GM12878 (cell line): Measurements from ENCODE around the gene PDSS2. TPM values are rescaled to one million over a fixed set of nuclear protein-coding genes. Genes with fewer than 3 reads are reported as not detected.

ENCODE experiments used
- ATAC-seq: fragments of 200-7000 bp; cut with Tn5 transposase; 3 replicates; pipeline ENCODE4 v1.9.1; 2020; ENCODE audit warnings: mild to moderate bottlenecking, moderate library complexity
- BruUV-seq: library from RNA; stranded (reverse); fragments of 400-500 nt; replicated peaks from 2 replicates; lab custom pipeline; 2021; lab: Mats Ljungman, UMichigan
- CTCF ChIA-PET: fragments of 300-600 bp; sonication (Branson Sonifier 250); formaldehyde crosslinking; extraction: SDS; loops from one replicate; lab custom pipeline; 2021; ENCODE audit warnings: inconsistent platforms; lab: Yijun Ruan, JAX
- POLR2A ChIA-PET: fragments of 350-600 bp; formaldehyde crosslinking; extraction: SDS; loops from one replicate; lab custom pipeline; 2021; ENCODE audit warnings: inconsistent platforms; lab: Charles Lee
- RAD21 ChIA-PET: fragments of 300-600 bp; sonication (Branson Sonifier 250); formaldehyde crosslinking; loops from one replicate; lab custom pipeline; 2023; ENCODE audit warnings: antibody characterized with exemption; ENCODE audit not compliant: unreplicated experiment; lab: Charles Lee
- SMC1A ChIA-PET: fragments of 300-600 bp; sonication (Branson Sonifier 250); formaldehyde crosslinking; loops from one replicate; lab custom pipeline; 2023; ENCODE audit not compliant: unreplicated experiment, uncharacterized antibody; lab: Charles Lee
- DNase-seq: peaks from one replicate; pipeline ENCODE4 v3.0.0-alpha.2; 2011; ENCODE audit warnings: low read depth, low spot score
- FAIRE-seq: peaks from 3 replicates; lab custom pipeline; 2011; peaks lifted over from hg19 to GRCh38; lab: Jason Lieb, UNC
- H2AFZ ChIP-seq: 2 replicates; pipeline ENCODE4 v1.6.0; 2011; ENCODE audit warnings: low read depth, low read length, control low read depth; ENCODE audit not compliant: control insufficient read depth
- H3K27ac ChIP-seq: 2 replicates; pipeline ENCODE4 v1.5.1; 2011; ENCODE audit warnings: control low read depth; ENCODE audit not compliant: control insufficient read depth, insufficient read depth
- H3K27me3 ChIP-seq, 2 experiments: replicated peaks in 1 of 2; 2 replicates each; pipeline versions ENCODE4 v1.6.0 to v1.6.1; 2011; ENCODE audit warnings: low read length in 1 of 2; ENCODE audit not compliant: control insufficient read depth in 2 of 2, insufficient read depth in 2 of 2
- H3K36me3 ChIP-seq, 2 experiments: 2 replicates each; pipeline ENCODE4 v1.5.1; 2011; ENCODE audit warnings: low read length in 1 of 2; ENCODE audit not compliant: control insufficient read depth in 2 of 2, insufficient read depth in 2 of 2
- H3K4me1 ChIP-seq: 2 replicates; pipeline ENCODE4 v1.6.1; 2011; ENCODE audit warnings: mild to moderate bottlenecking, low read length, moderate library complexity, mixed read lengths; ENCODE audit not compliant: control insufficient read depth, insufficient read depth
- H3K4me2 ChIP-seq: 2 replicates; pipeline ENCODE4 v1.6.0; 2011; ENCODE audit warnings: control low read depth; ENCODE audit not compliant: control insufficient read depth, insufficient read depth
- H3K4me3 ChIP-seq: fragments of 200-600 bp; sonication (generic); 2 replicates; pipeline ENCODE4 v1.5.1; 2016
- H3K79me2 ChIP-seq: 2 replicates; pipeline ENCODE4 v1.6.0; 2011; ENCODE audit warnings: low read length; ENCODE audit not compliant: control insufficient read depth, insufficient read depth
- H3K9ac ChIP-seq: 2 replicates; pipeline ENCODE4 v1.8.0; 2011; ENCODE audit warnings: low read length, control low read depth, mixed read lengths; ENCODE audit not compliant: control insufficient read depth, insufficient read depth
- H3K9me3 ChIP-seq: replicated peaks from 3 replicates; pipeline ENCODE4 v1.5.1; 2011; ENCODE audit warnings: mild to moderate bottlenecking, low read length; ENCODE audit not compliant: control insufficient read depth, insufficient read depth
- H4K20me1 ChIP-seq: 2 replicates; pipeline ENCODE4 v1.6.0; 2011; ENCODE audit not compliant: control insufficient read depth, insufficient read depth
- IKZF1 ChIP-seq: fragments of 450-650 bp; conservative IDR thresholded peaks from 2 replicates; pipeline ENCODE4 v1.6.1; 2017; ENCODE audit warnings: antibody characterized with exemption, mild to moderate bottlenecking
- KLF5 ChIP-seq: fragments of 450-650 bp; IDR thresholded peaks from 2 replicates; pipeline ENCODE4 v1.6.1; 2014; ENCODE audit warnings: mild to moderate bottlenecking; ENCODE audit not compliant: partially characterized antibody
- MEF2A ChIP-seq: IDR thresholded peaks from 2 replicates; pipeline ENCODE4 v1.6.1; 2011; ENCODE audit warnings: low read depth, mild to moderate bottlenecking, low read length, moderate library complexity; ENCODE audit not compliant: insufficient read depth
- POLR2A ChIP-seq: IDR thresholded peaks from 2 replicates; pipeline ENCODE4 v1.6.1; 2011; ENCODE audit warnings: low read depth, mild to moderate bottlenecking, low read length
- RAD21 ChIP-seq: IDR thresholded peaks from 2 replicates; pipeline ENCODE4 v1.6.1; 2011; ENCODE audit warnings: mild to moderate bottlenecking, low read depth, low read length, moderate library complexity; ENCODE audit not compliant: insufficient read depth
- RFX5 ChIP-seq: IDR thresholded peaks from 2 replicates; pipeline ENCODE4 v1.6.1; 2011; ENCODE audit warnings: low read depth, low read length, improper control_type of control experiment
- SRF ChIP-seq, 2 experiments: IDR thresholded peaks; 2 replicates each; pipeline ENCODE4 v1.6.1; 2011; ENCODE audit warnings: low read depth in 2 of 2, low read length in 2 of 2, mild to moderate bottlenecking in 1 of 2, moderate library complexity in 1 of 2
- WGBS: methylation state at CpG from one replicate; pipeline ENCODE4 v1.1.6; 2016; ENCODE audit warnings: low lambda C conversion rate; ENCODE audit not compliant: insufficient replicate concordance, insufficient coverage; ENCODE audit errors: missing lambda C conversion rate; 5-methylcytosine and 5-hydroxymethylcytosine counted together
- in situ Hi-C: fragments of 300-500 bp; cut with MboI; formaldehyde crosslinking; loops from 9 replicates; pipeline ENCODE4 v1.14.3; 2018; ENCODE audit warnings: mixed read lengths
- intact Hi-C: fragments of 100-400 bp; cut with micrococcal nuclease; formaldehyde crosslinking; loops from one replicate; pipeline ENCODE4 v1.14.2; 2022; ENCODE audit not compliant: unreplicated experiment
- polyA plus RNA-seq, 11 experiments: library from polyadenylated mRNA; depleted of rRNA in 4 of 11; unstranded in 6 of 11; stranded (reverse) in 5 of 11; fragments of >200 nt; fragmentation: Nextera tagmentation in 4 of 11; fragmentation: Illumina TruSeq in 1 of 11; extraction: Ambion mirVana in 4 of 11; extraction: Trizol in 1 of 11; gene quantifications; 1 replicate in 1 of 11; 2 replicates in 10 of 11; pipeline versions ENCODE4 v1.2.1 to v1.2.3, GENCODE V29; 2011 to 2016; ENCODE audit warnings: inconsistent platforms in 2 of 11, missing spikeins in 2 of 11, low read depth in 1 of 11
- total RNA-seq, 4 experiments: library from RNA; depleted of rRNA in 3 of 4; stranded (reverse); fragments of >200 nt in 3 of 4; fragmentation: Illumina TruSeq in 1 of 4; extraction: Trizol in 1 of 4; gene quantifications; 2 replicates each; pipeline versions ENCODE4 v1.2.1 to v1.2.3, GENCODE V29; 2013 to 2021
- TF ChIP-seq, protein P1 (sequence below): fragments of 450-650 bp; IDR thresholded peaks from 2 replicates; pipeline ENCODE4 v1.6.1; 2016; ENCODE audit warnings: mild to moderate bottlenecking
- TF ChIP-seq, protein P2 (sequence below): fragments of 450-650 bp; IDR thresholded peaks from 2 replicates; pipeline ENCODE4 v1.6.1; 2017; ENCODE audit warnings: borderline replicate concordance

PDSS2 gene
- total and polyA plus RNA-seq, 10 of the 15 experiments (the other 5 are each of a cell fraction or from before 2014, with no cell fraction given): 7.7 to 15.5 (median 9.6) TPM

DNA sequence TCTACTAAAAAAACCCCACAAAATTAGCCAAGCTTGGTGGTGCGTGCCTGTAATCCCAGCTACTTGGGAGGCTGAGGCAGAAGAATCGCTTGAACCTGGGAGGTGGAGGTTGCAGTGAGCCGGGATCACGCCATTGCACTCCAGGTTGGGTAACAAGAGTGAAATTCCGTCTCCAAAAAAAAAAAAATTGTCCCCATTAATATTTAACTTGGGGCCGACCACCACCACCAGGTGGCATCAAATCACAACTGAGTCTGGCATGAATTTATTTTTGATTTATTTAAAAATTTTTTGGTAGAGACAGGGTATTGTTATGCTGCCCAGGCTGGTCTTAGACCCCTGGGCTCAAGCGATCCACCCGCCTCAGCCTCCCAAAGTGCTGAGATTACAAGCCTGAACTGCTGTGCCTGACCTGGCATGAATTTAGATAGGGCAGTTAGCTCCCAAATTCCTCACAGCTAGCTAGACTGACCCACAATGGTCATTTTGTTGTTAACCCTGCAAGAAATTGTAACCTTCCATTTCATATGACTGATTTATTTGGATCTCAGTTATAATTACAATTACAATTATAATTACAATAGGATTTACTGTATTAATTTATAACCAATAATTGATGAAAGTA, 326.9 kb downstream of the PDSS2 start (continued):
- TF ChIP-seq, protein P1, sequence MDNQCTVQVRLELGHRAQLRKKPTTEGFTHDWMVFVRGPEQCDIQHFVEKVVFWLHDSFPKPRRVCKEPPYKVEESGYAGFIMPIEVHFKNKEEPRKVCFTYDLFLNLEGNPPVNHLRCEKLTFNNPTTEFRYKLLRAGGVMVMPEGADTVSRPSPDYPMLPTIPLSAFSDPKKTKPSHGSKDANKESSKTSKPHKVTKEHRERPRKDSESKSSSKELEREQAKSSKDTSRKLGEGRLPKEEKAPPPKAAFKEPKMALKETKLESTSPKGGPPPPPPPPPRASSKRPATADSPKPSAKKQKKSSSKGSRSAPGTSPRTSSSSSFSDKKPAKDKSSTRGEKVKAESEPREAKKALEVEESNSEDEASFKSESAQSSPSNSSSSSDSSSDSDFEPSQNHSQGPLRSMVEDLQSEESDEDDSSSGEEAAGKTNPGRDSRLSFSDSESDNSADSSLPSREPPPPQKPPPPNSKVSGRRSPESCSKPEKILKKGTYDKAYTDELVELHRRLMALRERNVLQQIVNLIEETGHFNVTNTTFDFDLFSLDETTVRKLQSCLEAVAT: no peak
- TF ChIP-seq, protein P2, sequence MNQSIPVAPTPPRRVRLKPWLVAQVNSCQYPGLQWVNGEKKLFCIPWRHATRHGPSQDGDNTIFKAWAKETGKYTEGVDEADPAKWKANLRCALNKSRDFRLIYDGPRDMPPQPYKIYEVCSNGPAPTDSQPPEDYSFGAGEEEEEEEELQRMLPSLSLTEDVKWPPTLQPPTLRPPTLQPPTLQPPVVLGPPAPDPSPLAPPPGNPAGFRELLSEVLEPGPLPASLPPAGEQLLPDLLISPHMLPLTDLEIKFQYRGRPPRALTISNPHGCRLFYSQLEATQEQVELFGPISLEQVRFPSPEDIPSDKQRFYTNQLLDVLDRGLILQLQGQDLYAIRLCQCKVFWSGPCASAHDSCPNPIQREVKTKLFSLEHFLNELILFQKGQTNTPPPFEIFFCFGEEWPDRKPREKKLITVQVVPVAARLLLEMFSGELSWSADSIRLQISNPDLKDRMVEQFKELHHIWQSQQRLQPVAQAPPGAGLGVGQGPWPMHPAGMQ: no peak
- TF ChIP-seq POLR2A: no peak
- TF ChIP-seq IKZF1: no peak
- no peak for TF ChIP-seq RFX5
- no peak for TF ChIP-seq KLF5

DNA sequence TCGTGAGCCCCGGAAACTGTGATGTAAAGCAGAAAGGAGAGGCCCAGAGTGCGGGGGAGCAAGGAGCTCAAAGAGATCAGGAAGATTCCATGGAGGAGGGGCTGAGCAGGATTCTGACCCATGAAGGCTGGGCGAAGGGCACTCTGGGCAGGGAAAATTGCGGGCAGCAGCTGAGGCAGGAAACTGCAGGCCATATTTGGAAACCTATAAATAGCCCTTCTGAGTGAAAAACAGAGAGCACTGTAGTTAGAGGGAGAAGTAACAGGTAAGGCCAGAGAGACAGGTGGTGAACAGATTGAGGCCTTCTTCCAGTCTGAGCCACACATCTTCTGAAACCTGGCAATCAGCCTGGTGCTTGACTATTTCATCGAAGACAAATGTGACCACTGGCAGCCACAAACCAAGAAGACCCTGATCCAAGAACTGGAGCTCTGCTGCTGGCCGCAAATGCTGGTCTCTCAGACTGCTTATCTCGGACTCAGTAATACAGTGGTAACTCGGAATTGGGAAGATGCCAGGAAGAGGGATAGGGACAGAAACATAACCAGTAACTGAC, 329.9 kb downstream of the PDSS2 start:
- H3K9me3 ChIP-seq: no peaks in the 10 kb centered on the region
- no peak overlapping the region for H2AFZ ChIP-seq
- H3K79me2 ChIP-seq: no peaks in the 10 kb centered on the region
- no peaks in the 10 kb centered on the region for H4K20me1 ChIP-seq
- DNase-seq: no peak
- 62% methylated on average over 9 of the region's 9 CpGs for WGBS
- POLR2A ChIA-PET: no interaction called here
- CTCF ChIA-PET: interaction anchor here (0.8 kb wide), 1 partner anchor 541 kb away, joined by 3 read pairs; no protein-coding TSS in a partner anchor
- no peaks in the 10 kb centered on the region for H3K36me3 ChIP-seq
- in situ Hi-C loops (no loop called here), intact Hi-C loops (no loop called here)
- H3K4me2 ChIP-seq: no peak overlapping the region
- SMC1A ChIA-PET: interaction anchor here (1.2 kb wide), 1 partner anchor 101 kb away, joined by 3 read pairs; the partner anchor contains the start of gene MTRES1
- H3K4me1 ChIP-seq: peaks cover 13% of the 10 kb centered on the region
- H3K9ac ChIP-seq: no peak overlapping the region
- FAIRE-seq: no peak
- RAD21 ChIA-PET: interaction anchor here (1.0 to 1.2 kb wide), 2 partner anchors 14 to 561 kb away, joined by 3 read pairs; partner anchors contain the start of gene BEND3
- no peaks in the 10 kb centered on the region for H3K27me3 ChIP-seq
- peak; percentile 48; the same call in 2 of the 3 replicates for ATAC-seq
- H3K27ac ChIP-seq: no peak overlapping the region
- BruUV-seq: no TSS peak
- H3K4me3 ChIP-seq: no peak overlapping the region; the same call in 1 of the 2 replicates
- TF ChIP-seq SRF (IDR thresholded peaks at IDR 0.05; ENCODE audit: low read depth in 2 of 2, low read length in 2 of 2) (peak; percentile 71 to 84; a peak in 3 of 4 replicates), RAD21 (no peak), MEF2A (0 out of 2 replicates have a peak, but pooled peaks have one; percentile 22)
- TF ChIP-seq, all 136 proteins: peak for 2
